NCI-H128 (cell line): ENCODE results near the gene ASAH2B.
"Not testable (repeated sequence)": the region's sequence is repeated elsewhere in the genome, so short reads cannot be mapped to it uniquely, and the experiment has no call there.

Experiments
- DNase-seq: peaks from one replicate; lab custom pipeline; 2025; ENCODE audit not compliant: unreplicated experiment; lab: John Stamatoyannopoulos, UW

Gene ASAH2B

GRCh38 chr10:50739618-50740292 is at the start of gene ASAH2B:
TSS of gene ASAH2B (plus strand) at chr10:50739936. CDS start at chr10:50745131, 5,195 bp downstream.
- peak; percentile 23 for DNase-seq

DNA sequence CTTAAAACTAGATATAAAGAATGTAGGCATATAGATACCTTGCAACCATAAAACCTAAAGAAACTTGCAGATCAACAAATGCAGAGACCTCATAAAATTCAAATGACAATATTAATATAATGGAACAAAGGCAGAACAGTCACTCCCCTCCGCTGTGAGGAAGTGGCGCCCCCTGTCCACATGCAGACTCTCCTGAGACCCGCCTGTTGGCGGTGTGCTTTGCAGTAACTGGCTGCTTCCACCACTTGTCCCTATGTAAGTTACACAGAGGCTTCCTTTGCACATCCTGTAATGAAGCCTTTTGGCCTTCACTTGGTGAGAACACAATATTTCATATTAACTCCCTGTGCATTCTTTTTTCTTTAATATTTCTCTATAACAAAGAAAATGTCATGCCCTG is 41.9 kb upstream of the ASAH2B start:
- not testable (repeated sequence) for DNase-seq

GRCh38 chr10:50701947-50702346 is 37.8 kb upstream of the ASAH2B start:
- not testable (repeated sequence) for DNase-seq

GRCh38 chr10:50702997-50703396 is 36.7 kb upstream of the ASAH2B start:
- not testable (repeated sequence) for DNase-seq

DNA sequence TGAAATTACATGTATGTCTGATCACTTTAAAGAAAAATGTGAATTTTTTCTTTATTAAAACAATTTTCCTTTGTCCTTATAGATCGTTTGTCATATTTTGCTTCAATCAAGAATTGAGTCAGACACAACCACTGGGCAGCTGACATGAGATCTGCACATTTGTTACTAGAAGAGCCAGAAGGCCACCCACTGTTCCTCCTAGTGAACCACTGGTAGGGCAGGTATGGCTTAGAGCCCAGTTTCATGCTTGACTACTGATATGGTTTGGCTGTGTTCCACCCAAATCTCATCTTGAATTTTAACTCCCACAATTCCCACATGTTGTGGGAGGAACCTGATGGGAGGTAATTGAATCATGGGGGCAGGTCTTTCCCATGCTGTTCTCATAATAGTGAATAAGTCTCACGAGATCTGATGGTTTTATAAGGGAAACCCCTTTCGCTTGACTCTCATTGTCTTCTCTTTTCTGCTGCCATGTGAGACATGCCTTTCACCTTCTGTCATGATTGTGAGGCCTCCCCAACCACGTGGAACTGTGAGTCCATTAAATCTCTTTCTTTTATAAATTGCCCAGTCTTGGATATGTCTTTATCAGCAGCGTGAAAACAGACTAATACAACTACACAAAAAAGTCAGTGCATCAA is 35.2 kb upstream of the ASAH2B start:
- DNase-seq, result not testable (repeated sequence)

DNA sequence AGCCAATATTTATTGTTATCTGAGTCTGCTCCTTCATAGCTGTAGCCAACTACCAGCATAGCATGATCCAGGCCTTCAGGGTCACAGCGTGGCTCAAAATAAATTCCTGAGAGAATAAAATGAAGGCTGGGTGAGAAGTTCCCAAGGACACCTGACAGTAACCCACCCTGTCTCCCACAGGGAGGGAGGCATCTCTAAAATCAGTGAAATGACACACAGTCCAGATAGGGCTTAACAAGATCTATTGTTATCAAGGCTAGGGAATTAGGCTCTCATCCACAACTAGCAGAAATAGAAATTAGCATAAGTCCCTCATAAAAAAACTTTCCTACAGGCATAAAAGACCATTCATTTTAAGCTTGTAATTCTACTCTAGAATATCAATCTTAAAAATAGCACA is 33.7 kb upstream of the ASAH2B start:
- not testable (repeated sequence) for DNase-seq

DNA sequence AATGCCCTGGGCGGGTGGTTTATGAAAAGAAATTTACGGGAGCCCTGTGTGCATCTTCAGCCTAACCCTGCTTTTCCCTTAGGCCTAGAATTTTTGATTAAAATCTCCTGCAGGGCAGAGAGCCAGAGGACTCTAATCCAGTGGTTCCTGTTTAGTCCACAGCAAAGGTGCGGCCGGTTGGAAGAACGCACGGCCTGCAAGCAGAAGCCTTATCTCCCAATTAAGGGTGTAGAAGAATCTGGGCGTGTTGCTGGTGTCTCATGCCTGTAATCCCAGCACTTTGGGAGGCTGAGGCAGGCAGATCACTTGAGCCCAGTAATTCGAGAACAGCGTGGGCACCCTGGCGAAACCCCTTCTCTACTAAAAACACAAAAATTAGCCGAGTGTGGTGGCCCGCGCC is 29.5 kb upstream of the ASAH2B start:
- not testable (repeated sequence) for DNase-seq

DNA sequence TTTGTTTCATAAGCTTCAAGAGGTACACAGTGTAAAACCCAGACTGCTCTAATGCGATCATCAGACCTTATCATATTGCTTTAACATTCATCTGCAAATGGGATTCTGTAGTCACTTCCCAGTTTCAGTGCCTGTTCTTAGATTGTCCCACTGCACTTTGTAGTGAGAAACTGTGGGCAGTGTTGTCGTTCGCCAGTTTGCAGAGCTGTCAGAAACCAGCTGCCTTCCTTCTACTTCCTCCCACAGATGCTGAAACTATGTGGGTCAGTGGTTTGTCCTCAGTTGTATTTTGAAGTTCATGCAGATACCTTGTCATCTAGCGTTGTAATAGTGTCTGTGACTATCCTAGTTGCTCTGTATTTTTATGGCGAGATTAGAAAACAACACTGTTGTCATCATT is 15.9 kb upstream of the ASAH2B start:
- DNase-seq, result not testable (repeated sequence)

GRCh38 chr10:50728112-50728511 is 11.6 kb upstream of the ASAH2B start:
- not testable (repeated sequence) for DNase-seq

DNA sequence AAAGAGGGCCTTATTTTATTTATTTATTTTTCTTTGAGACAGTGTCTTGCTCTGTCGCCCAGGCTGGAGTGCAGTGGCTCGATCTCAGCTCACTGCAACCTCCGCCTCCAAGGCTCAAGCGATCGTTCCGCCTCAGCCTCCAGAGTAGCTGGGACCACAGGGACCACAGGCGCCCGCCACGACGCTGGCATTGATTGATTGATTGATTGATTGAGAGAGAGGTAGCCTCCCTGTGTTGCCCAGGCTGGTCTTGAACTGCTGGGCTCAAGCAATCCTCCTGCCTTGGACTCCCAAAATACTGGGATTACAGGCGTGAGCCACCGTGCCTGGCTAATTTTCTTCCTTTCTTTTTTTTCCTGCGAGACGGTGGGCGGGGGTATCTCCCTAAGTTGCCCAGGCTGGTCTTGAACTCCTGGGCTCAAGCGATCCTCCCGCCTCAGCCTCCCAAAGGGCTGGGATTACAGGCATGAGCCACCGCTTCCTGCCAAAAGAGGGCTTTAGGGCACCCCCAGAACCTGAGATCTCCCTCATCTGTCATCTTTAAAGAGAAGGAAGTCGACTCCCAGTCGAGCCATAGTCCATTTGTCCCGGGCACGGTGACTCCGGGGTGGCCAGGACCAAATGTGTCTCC is 634 bp upstream of the ASAH2B start:
- DNase-seq, result not testable (repeated sequence)

DNA sequence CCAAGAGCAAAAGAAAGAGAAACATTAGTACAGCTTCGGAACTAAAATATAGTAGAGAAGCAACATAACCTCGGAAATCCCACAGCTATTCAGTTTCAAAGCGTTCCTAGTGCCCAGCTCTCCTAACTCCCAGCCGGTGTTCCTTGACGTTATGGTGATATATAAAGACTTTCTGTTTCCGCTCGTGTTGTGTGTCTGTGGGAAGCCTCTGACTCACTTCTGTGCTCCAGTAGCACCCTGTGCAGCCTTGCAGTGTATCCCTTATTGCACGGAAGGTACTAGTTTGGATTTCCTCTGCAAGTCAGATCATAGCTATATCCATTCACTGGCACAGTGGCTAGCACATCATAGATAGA is 535 bp downstream of the ASAH2B start:
- DNase-seq, result no peak

GRCh38 chr10:50742820-50743219 is 3.1 kb downstream of the ASAH2B start:
- not testable (repeated sequence) for DNase-seq

GRCh38 chr10:50766774-50767513 is 27.2 kb downstream of the ASAH2B start:
- DNase-seq, result not testable (repeated sequence)

DNA sequence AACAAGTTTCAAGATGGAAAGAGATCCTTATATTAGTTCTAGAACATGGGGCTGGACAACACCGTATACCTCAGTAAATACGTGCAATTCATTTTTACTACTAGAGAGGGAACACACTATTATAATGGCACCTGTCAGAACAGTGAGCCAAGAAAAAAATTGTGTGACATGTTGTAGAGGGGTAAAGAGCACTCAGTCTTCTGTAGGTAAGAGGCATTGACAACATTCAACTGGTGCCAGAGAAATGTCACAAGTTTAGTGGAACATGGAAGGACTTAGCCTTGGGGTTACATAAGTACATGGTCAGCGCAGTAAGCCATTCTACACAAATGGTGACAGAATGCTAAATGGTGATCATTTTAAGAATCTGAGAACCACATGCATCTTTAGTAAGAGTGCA is 32.3 kb downstream of the ASAH2B start:
- not testable (repeated sequence) for DNase-seq

GRCh38 chr10:50774868-50775267 is 35.1 kb downstream of the ASAH2B start:
- not testable (repeated sequence) for DNase-seq

- DNase-seq, result not testable (repeated sequence)
Observed at GRCh38 chr10:50780036-50780435, 40.3 kb downstream of the ASAH2B start.

GRCh38 chr10:50782017-50782416 is 42.3 kb downstream of the ASAH2B start:
- not testable (repeated sequence) for DNase-seq

GRCh38 chr10:50787962-50788361 is 48.2 kb downstream of the ASAH2B start:
- not testable (repeated sequence) for DNase-seq

DNA sequence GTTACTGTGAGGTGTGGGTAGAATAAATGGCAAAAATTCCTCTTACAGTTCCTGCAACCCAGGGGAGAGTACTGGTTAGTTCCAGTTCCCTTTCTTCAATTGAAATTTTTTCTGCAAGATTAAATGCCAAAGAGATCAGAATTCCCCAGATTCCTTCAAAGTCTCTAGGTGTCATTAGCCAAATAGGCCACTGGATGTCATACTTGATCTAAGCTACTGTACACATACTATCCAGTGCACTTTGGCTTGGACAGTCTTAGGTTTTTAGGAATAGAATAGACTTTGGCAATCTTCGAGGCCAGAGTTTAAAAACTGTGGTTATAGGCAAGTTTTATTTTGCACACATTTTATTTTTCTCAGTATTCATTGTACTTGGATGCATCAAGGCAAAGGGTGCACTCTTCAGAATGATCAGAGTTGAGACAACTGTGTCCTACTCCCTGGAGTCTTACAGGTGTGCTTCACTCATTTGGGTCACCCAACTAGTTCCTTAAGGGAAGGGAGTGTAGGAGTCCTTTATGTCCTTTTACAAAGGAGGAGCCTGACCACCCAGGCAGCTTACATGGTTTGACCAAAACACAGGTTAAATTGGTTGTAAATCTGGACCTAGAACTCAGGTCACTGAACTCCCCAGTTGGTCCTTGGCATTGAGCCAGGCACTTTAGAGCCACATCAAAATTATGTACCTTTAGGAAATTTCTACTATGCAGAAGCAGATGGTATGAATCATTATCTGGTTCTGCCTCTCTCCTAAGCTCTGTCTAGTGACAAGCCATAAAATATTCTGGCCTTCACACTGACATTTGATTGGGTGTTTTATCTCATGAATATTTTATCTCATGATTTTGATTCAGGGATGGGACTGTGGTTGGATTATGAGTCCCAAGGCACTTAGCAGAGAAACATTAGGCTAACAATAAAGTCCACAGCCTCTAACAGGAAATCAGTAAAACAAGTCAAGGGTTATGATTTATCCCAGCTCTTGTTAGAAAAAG is 49.5 kb downstream of the ASAH2B start:
- DNase-seq, result no peak

GRCh38 chr10:50794490-50794889 is 54.8 kb downstream of the ASAH2B start:
- DNase-seq, result no peak
